HL-60/S4 (cell line): ENCODE results near the gene NEUROD2.

ENCODE experiments used
- in situ Hi-C: fragments of 300-500 bp; cut with MboI; formaldehyde crosslinking; loops from 2 replicates; pipeline ENCODE4 v1.14.3; 2022; ENCODE audit warnings: low sequenced_read_pairs

NEUROD2 gene

GRCh38 chr17:39621523-39622379 lies 14.0 kb upstream of the NEUROD2 start:
- in situ Hi-C loops, result no loop called here

- in situ Hi-C loops, result no loop called here
These were observed 12.0 kb upstream of the NEUROD2 start for GRCh38 chr17:39619786-39620101.

DNA sequence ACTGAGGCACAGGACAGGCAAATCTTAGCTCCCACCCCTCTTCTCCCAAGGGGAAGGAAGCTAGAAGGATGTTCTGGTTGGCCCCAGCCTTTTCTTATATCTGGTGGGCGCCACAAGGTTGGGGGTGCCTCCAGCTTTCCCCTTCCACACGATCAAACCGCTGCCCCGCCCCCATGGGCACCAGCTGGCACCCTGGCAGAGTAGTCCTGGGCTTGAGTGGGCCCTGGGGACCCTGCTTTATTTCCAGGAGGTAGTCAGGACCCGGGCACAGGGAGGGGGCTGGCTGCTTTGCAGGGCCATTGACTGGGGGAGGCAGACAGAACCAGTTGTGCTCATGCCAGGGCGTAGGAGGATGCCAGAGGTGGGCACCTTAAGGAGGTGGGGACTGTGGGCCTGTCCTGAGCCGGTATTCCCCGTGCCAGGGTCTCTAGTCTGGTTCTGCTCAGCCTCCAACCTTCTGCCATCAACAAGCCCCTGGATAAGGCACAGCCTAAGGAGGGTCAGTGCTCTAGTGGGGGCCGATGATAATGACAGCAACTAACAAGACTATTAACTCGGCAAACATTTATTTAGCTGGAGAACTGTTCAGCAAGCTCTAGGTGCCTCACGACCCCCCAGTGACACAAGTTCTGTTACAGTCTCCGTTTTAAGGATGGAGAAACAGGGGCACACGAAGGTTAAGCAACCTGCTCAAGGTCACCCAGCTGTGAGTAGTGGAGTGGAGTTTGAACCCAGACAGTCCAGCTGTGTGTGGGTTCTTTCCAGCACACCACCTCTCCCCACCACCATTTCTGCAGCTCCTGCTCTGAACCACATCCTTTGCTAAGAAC lies 11.5 kb upstream of the NEUROD2 start:
- in situ Hi-C loops, result no loop called here

GRCh38 chr17:39618246-39618913 lies 10.7 kb upstream of the NEUROD2 start:
- in situ Hi-C loops, result no loop called here

DNA sequence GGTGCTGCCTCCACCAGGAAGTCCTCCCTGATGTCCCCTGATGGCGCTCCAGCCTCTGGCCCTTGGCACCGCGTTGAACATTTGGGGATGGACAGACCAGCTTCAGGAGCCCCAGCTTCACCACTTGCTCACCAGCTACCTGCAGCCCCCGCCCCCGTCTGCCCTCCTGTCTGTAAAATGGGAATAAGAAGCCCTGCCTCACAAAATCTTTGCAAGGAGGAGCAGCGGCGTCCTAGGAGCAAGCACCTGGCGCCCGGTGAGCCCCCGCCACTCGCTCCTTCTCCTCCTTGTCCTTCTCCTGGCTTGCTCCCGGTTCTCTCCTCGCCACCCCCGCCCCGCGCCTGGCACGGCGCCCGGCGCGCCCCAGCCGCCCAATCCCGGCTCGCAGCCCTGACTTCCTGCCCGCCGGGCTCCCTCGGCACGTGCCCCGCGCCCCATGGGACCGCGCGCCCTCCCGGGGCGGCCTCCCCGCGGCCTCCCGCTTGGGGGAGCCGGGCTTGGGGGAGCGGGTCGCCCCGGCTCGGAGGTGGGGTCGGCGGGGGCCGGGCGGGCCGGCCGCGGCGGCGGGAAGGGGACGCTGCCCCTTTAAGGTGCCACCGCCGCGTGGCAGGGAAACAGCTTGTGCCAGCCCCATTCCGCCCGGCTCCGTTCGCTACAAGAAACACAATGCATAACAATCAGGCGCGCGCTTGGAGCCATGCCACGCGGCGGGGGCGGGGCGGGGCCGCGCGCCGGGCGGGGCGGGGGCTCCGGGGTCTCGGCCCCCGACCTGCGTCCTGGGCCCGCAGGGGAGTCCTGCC lies 9.9 kb upstream of the NEUROD2 start:
- in situ Hi-C loops, result no loop called here

- in situ Hi-C loops, result no loop called here
These were observed 9.4 kb upstream of the NEUROD2 start for GRCh38 chr17:39617100-39617445.

DNA sequence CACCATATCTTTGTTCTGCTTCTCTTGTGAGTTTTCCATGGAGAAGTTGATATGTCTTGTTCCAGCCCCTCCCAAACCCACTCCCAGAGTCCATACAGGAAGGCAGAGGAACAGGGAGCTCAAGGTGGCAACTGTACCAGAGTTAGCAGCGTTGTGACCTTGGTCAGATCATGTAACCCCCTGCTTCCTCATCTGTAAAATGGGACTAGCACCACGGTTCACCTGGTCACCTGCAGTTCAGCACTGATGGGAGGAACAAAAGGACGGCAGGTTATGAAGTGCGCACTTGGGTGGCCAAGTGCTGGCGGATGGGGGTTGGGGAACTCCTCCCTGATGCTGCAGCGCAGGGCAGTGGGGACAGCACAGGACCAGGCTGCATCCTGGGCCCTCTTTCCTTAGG lies 7.7 kb upstream of the NEUROD2 start:
- in situ Hi-C loops, result no loop called here

DNA sequence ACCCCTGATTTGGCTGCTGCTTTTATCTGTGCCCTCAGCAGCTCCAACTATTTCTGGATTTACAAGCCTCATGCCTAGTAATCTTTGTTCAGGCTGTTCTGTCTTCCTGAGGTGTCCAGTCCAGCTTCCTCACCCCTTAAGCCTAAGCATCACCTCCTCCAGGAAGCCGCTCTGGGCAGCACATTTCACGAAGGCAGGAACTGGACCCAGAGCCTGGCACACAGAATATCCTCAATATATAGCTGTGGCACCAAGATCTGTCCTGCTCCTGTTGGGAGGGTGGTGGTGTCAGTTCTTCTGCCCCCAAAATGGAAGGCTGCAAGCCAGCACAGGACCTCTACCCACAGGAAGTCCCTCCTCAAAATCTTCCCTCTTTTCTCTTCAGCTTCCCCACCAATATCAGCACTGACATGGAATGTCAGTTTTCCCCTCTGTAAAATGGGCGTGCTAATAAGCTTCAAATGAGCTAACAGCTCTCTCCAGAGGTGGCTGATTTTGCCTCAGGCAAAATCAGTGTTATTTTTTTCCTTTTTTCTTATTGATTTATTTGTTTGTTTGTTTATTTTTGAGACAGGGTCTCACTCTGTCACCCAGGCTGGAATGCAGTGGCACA lies 6.9 kb upstream of the NEUROD2 start:
- in situ Hi-C loops, result no loop called here

GRCh38 chr17:39612935-39613464 lies 5.3 kb upstream of the NEUROD2 start:
- in situ Hi-C loops, result no loop called here

GRCh38 chr17:39612291-39612894 lies 4.7 kb upstream of the NEUROD2 start:
- in situ Hi-C loops, result no loop called here

DNA sequence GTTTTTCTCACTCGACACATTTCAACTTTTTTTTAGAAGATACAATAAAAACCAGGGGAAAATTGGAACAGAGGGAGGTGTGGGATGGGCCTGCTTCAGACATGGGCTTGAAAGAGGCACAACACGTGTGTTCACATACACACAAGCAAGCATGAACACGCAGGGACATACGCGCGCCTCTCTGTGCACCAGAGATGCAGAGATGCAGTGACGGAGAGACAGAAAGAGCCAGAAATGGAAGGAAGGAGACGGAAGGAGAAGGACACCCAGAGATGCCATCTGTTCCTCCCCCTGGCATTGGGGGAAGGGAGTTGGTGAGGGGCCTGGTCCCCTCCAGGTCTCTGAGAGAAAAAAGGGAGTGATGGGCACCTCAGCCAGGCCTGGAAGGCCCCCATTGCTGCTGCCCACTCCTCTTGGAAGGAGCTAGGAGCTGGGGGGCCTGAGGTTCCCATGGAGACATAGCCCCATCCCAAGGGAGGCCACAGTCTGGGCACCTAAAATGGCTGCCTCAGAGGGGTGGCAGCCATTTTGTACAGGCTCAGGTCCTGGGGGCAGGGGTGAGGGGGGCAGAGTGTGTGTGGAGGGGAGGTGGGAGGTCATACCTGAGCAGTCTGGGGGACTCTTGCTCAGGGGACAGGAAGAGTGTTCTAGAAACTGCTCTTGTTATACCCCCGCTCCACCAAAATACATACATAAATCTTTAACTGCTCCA lies 3.8 kb upstream of the NEUROD2 start:
- in situ Hi-C loops, result no loop called here

- in situ Hi-C loops, result no loop called here
These were observed 1.8 kb upstream of the NEUROD2 start for GRCh38 chr17:39609416-39610025.

DNA sequence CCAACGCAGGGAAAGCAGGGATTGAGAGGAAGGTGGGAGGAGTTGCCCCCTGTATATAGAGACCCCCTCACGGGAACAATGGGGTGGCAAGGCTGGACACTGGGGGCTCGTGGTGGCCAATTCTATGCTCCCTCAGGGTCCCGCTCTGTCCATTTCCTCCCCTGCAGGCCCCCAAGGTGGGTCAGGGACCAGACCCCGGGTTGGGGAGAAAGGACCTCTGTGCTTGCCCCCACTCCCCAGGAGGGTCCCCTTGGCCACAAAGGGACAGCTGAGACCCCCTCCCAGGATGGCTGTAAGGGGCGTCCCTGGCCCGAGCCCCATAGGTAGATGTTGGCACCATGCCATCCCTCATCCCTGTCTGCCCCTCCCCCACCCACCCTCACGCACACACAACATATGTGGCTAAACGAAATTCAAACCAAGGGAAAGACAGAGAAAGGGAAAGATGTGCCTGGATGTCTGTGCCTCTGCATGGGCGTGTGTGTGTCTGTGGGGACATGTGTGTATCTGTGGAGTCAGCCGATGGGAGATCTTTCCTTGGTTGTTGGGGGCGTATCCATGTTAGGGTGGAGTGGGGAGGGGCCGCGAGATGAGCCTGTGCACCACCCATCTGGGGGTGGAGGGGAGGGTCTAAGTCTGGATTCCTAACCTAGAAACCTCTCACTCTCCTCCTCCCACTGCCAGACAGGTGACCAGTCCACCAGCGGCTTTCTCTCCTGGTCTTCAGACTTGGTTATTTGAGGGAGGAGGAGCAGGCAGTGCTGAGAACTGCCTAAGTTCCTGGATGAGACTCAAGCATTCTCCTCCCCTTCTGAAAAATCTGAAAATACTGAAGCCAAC lies 642 bp upstream of the NEUROD2 start:
- in situ Hi-C loops, result no loop called here

DNA sequence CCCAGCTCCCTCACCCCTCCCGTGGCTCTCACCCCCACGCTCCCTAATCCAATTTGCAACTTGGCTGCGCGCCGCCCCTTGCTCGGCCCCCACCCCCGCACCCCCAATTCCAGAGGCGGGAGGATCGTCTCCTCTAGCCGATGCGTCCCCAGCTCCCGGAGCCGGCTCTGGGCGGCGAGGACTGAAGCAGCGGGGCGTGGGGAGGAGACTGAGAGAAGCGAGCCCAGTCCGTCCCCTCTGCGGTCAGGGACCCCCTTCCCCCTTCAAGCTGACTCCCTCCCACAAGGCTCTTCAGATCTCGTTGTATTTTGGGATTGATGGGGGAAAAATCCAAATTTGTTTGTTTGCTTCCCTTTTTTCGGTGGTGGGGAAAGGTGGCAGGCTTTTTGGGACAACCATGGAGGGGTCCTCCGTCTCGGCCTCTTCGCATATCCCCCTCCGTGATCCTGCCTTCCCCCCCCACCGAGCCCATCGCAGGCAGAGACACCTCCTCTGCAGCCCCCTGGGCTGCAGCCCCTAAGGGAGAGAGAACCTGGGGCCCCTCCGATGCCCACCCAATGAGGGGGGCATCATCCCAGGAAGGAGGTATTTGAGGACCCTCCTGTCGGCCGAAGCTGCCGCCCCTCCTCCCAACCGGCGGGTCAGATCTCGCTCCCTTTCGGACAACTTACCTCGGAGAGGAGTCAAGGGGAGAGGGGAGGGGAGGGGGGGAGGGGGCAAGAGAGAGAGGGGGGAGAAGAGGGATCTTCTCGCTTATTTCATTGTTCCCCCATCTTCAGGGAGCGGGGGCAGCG lies 466 bp downstream of the NEUROD2 start:
- in situ Hi-C loops, result no loop called here

- in situ Hi-C loops, result no loop called here
These were observed 1.2 kb downstream of the NEUROD2 start for GRCh38 chr17:39606434-39607056.

DNA sequence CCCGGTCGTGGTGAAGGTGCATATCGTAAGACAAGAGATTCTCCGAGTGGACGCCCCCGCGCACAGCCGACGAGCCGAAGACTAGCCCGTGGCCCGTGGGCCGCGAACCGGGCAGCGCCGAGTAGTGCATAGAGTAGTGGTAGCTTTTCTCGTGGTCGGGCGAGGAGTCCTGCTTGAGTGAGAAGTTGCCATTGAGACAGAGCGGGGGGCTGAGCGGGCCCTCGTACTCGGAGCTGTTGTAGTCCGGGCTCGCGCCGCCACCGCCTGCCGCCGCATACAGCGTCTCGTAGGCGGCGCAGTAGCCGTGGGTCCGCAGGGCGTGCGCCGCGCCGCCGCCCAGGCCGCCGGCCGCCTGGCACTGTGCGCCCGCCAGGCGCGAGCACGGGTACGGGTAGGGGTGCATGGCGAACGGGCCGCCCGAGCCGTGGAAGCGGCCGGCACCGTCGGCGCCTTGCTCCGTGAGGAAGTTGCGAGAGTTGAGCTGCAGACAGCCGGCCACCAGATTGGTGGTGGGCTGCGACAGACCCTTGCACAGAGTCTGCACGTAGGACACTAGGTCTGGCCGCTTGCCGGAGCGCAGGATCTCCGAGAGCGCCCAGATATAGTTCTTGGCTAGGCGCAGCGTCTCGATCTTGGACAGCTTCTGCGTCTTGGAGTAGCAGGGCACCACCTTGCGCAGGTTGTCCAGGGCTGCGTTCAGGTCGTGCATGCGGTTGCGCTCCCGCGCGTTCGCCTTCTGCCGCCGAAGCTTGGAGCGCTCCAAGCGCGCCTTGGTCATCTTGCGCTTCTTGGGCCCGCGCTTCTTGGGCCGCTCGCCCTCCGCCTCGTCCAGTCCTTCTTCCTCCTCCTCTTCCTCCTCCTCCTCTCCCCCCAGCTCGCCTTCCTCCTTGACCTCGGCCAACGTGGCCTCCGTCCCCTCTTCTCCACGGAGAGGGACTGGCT lies 2.0 kb downstream of the NEUROD2 start:
- in situ Hi-C loops, result no loop called here
